ENCODE results near the gene TDRD12.

TDRD12 gene

GRCh38 chr19:32798201-32798600, 78.6 kb downstream of the TDRD12 start:
- H3K4me2 ChIP-seq (ENCODE audit: low read depth, low read length, poor library complexity, severe bottlenecking): no peak overlapping the region
- no peaks in the 10 kb centered on the region for H3K9me3 ChIP-seq (ENCODE audit: insufficient read depth, low read length)
- H3K27me3 ChIP-seq (ENCODE audit: low read length): no peaks in the 10 kb centered on the region
- TF ChIP-seq CTCF (IDR thresholded peaks at IDR 0.05; ENCODE audit: insufficient read depth, low read length, poor library complexity, severe bottlenecking) (no peak), EZH2phosphoT487 (conservative IDR thresholded peaks at IDR 0.05; ENCODE audit: low read length) (no peak)
- H3F3A ChIP-seq (ENCODE audit: insufficient read depth): no peaks in the 10 kb centered on the region
- H3K9me2 ChIP-seq (replicated peaks; ENCODE audit: insufficient read depth, low read length): no peaks in the 10 kb centered on the region
- no peak overlapping the region for H3K9ac ChIP-seq (ENCODE audit: low read length)
- no peak overlapping the region for H2AFZ ChIP-seq (ENCODE audit: low read depth, low read length, severe bottlenecking)
- H4K20me1 ChIP-seq (ENCODE audit: low read depth, low read length): no peaks in the 10 kb centered on the region
- H3K79me2 ChIP-seq (ENCODE audit: insufficient read depth, low read length): no peaks in the 10 kb centered on the region
- no peak overlapping the region for H3K27ac ChIP-seq (ENCODE audit: low read depth, low read length)
- no peak overlapping the region for H3K4me3 ChIP-seq (ENCODE audit: insufficient read depth, low read length, poor library complexity, severe bottlenecking)
- no peaks in the 10 kb centered on the region for H3K36me3 ChIP-seq (ENCODE audit: low read length)

GRCh38 chr19:32800191-32800590, 80.6 kb downstream of the TDRD12 start:
- no peaks in the 10 kb centered on the region for H3F3A ChIP-seq (ENCODE audit: insufficient read depth)
- no peak overlapping the region for H2AFZ ChIP-seq (ENCODE audit: low read depth, low read length, severe bottlenecking)
- no peaks in the 10 kb centered on the region for H3K36me3 ChIP-seq (ENCODE audit: low read length)
- H3K9me2 ChIP-seq (replicated peaks; ENCODE audit: insufficient read depth, low read length): no peaks in the 10 kb centered on the region
- H3K9me3 ChIP-seq (ENCODE audit: insufficient read depth, low read length): no peaks in the 10 kb centered on the region
- no peaks in the 10 kb centered on the region for H3K27me3 ChIP-seq (ENCODE audit: low read length)
- H3K4me2 ChIP-seq (ENCODE audit: low read depth, low read length, poor library complexity, severe bottlenecking): no peak overlapping the region
- H3K79me2 ChIP-seq (ENCODE audit: insufficient read depth, low read length): no peaks in the 10 kb centered on the region
- H3K9ac ChIP-seq (ENCODE audit: low read length): no peak overlapping the region
- no peak overlapping the region for H3K4me3 ChIP-seq (ENCODE audit: insufficient read depth, low read length, poor library complexity, severe bottlenecking)
- H3K27ac ChIP-seq (ENCODE audit: low read depth, low read length): no peak overlapping the region
- no peaks in the 10 kb centered on the region for H4K20me1 ChIP-seq (ENCODE audit: low read depth, low read length)
- TF ChIP-seq EZH2phosphoT487 (conservative IDR thresholded peaks at IDR 0.05; ENCODE audit: low read length) (no peak), CTCF (IDR thresholded peaks at IDR 0.05; ENCODE audit: insufficient read depth, low read length, poor library complexity, severe bottlenecking) (no peak)

GRCh38 chr19:32800754-32801153, 81.2 kb downstream of the TDRD12 start:
- Histone ChIP-seq H4K20me1 (ENCODE audit: low read depth, low read length) (no peaks in the 10 kb centered on the region), H3K4me3 (ENCODE audit: insufficient read depth, low read length, poor library complexity, severe bottlenecking) (no peak overlapping the region), H3K36me3 (ENCODE audit: low read length) (no peaks in the 10 kb centered on the region), H3K27ac (ENCODE audit: low read depth, low read length) (no peak overlapping the region), H2AFZ (ENCODE audit: low read depth, low read length, severe bottlenecking) (no peak overlapping the region), H3F3A (ENCODE audit: insufficient read depth) (no peaks in the 10 kb centered on the region), H3K9me3 (ENCODE audit: insufficient read depth, low read length) (no peaks in the 10 kb centered on the region), H3K4me2 (ENCODE audit: low read depth, low read length, poor library complexity, severe bottlenecking) (no peak overlapping the region), H3K79me2 (ENCODE audit: insufficient read depth, low read length) (no peaks in the 10 kb centered on the region), H3K9ac (ENCODE audit: low read length) (no peak overlapping the region), H3K27me3 (ENCODE audit: low read length) (no peaks in the 10 kb centered on the region), H3K9me2 (replicated peaks; ENCODE audit: insufficient read depth, low read length) (no peaks in the 10 kb centered on the region)
- TF ChIP-seq EZH2phosphoT487 (conservative IDR thresholded peaks at IDR 0.05; ENCODE audit: low read length): no peak
- TF ChIP-seq CTCF (IDR thresholded peaks at IDR 0.05; ENCODE audit: insufficient read depth, low read length, poor library complexity, severe bottlenecking): no peak

All from SU-DHL-6 (cell line).